ENCODE measurements around the gene GNAT1. TPM values are rescaled to one million over a fixed set of nuclear protein-coding genes. Genes with fewer than 3 reads are reported as not detected.
"Not testable (repeated sequence)": the region's sequence is repeated elsewhere in the genome, so short reads cannot be mapped to it uniquely, and the experiment has no call there.

The GNAT1 gene
- total RNA-seq, 2 donors from 2014 or later: not detected

DNA sequence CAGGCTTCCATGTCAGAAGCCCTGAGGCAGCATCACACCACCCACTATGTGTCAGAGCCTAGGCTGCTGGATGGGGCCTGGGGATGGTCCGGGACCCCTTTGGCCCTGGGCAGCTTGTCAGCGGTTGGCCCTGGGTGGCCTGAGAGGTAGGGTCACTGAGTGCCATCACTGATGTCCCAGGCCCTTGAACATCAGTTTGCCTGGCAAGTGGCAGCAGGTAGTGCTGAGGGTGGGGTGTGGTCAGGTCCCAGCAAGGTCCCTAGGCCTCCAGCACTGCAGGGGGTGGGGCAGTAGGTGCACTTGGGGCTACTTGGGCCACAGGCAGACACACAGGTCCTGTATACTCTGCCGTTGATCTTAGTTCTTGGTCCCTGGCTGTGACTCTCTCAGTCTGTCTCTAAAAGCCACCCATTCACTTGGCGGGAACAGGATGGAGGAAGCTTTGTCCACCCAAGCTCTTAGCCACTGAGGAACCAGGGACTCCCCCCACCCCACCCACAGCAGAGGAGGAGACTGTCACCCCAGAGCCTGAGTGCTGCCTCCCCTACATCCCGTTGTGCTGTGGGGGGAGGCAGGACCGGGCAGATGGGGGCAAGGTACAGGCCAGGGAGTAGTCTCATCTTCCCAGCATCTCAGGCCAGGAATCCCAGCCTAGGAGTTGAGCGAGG is 50.4 kb downstream of the GNAT1 start:
- Histone ChIP-seq H3K27ac (peak overlapping the region in 1 of 2 donors; percentile 29), H3K36me3 (no peaks in the 10 kb centered on the region), H3K4me1 (replicated peaks) (peaks cover 29% of the 10 kb centered on the region), H3K9me3 (no peaks in the 10 kb centered on the region), H3K4me3 (no peak overlapping the region), H3K27me3 (replicated peaks; ENCODE audit: insufficient read depth) (no peaks in the 10 kb centered on the region)
- WGBS: 68% methylated on average over 7 of the region's 7 CpGs
- TF ChIP-seq POLR2AphosphoS5 (IDR thresholded peaks at IDR 0.05) (no peak), POLR2A (IDR thresholded peaks at IDR 0.05) (no peak)
- TF ChIP-seq, protein P1, sequence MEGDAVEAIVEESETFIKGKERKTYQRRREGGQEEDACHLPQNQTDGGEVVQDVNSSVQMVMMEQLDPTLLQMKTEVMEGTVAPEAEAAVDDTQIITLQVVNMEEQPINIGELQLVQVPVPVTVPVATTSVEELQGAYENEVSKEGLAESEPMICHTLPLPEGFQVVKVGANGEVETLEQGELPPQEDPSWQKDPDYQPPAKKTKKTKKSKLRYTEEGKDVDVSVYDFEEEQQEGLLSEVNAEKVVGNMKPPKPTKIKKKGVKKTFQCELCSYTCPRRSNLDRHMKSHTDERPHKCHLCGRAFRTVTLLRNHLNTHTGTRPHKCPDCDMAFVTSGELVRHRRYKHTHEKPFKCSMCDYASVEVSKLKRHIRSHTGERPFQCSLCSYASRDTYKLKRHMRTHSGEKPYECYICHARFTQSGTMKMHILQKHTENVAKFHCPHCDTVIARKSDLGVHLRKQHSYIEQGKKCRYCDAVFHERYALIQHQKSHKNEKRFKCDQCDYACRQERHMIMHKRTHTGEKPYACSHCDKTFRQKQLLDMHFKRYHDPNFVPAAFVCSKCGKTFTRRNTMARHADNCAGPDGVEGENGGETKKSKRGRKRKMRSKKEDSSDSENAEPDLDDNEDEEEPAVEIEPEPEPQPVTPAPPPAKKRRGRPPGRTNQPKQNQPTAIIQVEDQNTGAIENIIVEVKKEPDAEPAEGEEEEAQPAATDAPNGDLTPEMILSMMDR (IDR thresholded peaks at IDR 0.05): no peak
- intact Hi-C loops (cut with DNase I): no loop called here
- DNase-seq (ENCODE audit: low spot score): no peak

DNA sequence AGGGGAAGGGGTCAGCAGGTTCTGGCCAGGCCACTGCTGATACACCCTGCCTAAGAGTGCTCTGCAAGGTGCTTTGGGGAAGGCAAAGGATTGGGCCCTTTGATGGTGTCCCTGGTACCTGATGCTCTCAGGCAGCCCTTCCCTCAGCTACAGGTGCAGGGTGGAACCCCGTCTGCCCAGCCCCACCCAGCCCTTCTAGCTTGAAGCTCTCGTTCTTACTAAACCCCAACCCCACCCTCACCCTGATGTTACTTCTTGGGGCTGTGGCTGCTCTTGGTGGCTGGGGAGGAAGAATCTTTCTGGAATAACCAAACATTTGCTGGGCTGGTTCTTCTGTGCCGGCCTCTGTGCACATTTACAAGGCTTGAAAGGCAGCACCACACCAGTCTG is 51.0 kb downstream of the GNAT1 start:
- DNase-seq (ENCODE audit: low spot score): no peak
- intact Hi-C loops (cut with DNase I): no loop called here
- H3K4me3 ChIP-seq: no peak overlapping the region
- TF ChIP-seq, protein P1 (IDR thresholded peaks at IDR 0.05): no peak
- TF ChIP-seq POLR2AphosphoS5 (IDR thresholded peaks at IDR 0.05): no peak
- TF ChIP-seq POLR2A (IDR thresholded peaks at IDR 0.05): no peak
- H3K36me3 ChIP-seq: no peaks in the 10 kb centered on the region
- WGBS: 54% methylated on average over 3 of the region's 3 CpGs
- peaks cover 29% of the 10 kb centered on the region for H3K4me1 ChIP-seq (replicated peaks)
- no peaks in the 10 kb centered on the region for H3K27me3 ChIP-seq (replicated peaks; ENCODE audit: insufficient read depth)
- no peaks in the 10 kb centered on the region for H3K9me3 ChIP-seq
- H3K27ac ChIP-seq: peak overlapping the region in 1 of 2 donors; percentile 40

DNA sequence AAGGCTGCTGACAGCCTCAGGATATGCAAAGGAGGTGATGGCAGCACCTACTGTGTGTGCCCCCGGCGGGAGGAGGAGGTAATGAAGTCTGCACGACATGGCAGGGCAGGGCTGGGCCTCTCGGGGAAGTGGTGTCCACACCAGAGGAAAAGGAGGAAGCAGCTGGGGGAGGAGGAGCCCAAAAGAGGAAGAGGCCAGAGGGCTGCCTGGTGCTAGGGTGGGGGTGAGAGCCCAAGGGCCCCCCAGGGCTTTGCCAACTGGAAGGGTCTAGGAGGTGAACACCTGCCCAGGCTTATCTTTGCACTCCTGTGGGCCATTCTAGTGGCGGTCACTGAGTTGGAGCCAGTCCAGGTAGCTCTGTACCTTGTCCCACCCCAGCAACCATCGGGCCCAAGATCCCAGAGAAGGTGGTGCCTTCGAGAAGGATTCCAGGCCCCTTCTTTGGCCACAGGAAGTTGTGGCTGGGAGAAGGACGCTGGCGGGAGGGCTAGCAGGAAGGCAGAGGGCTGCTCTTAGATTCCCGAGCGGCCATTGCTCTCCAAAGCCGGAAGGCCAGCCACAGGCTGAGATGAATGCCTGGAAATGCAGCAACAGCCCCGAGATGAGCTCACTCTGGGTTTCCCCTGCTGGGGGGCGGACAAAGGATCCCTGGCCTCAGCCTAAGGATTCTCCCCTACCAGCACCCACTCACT is 51.6 kb downstream of the GNAT1 start:
- peaks cover 24% of the 10 kb centered on the region for H3K4me1 ChIP-seq (replicated peaks)
- no peak for DNase-seq (ENCODE audit: low spot score)
- intact Hi-C loops (cut with DNase I): no loop called here
- H3K27me3 ChIP-seq (replicated peaks; ENCODE audit: insufficient read depth): no peaks in the 10 kb centered on the region
- TF ChIP-seq, protein P1 (IDR thresholded peaks at IDR 0.05): peak in 1 of 4 experiments; percentile 18
- TF ChIP-seq POLR2AphosphoS5 (IDR thresholded peaks at IDR 0.05): no peak
- 49% methylated on average over 14 of the region's 14 CpGs for WGBS
- H3K4me3 ChIP-seq: no peak overlapping the region
- no peaks in the 10 kb centered on the region for H3K36me3 ChIP-seq
- peak overlapping the region in 1 of 2 donors; percentile 40 for H3K27ac ChIP-seq
- no peaks in the 10 kb centered on the region for H3K9me3 ChIP-seq

DNA sequence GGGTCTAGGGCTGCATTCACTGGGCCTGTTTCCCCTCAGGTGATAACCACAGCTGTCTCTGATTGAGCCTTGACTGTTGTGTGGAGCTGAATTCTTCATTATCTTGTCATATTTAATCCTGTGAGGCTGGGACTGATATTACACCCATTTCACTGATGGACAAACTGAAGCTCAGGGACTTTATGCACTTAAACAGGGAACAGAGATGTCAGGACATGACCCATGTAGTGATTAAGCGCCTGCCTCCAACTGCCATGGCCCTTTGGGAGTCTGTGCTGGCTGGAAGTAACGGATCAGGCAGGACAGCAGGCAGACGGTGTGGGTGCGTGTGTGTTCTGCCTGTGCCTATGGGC is 52.1 kb downstream of the GNAT1 start:
- 76% methylated on average over 4 of the region's 4 CpGs for WGBS
- DNase-seq (ENCODE audit: low spot score): no peak
- H3K4me1 ChIP-seq (replicated peaks): peaks cover 19% of the 10 kb centered on the region
- no peak overlapping the region for H3K4me3 ChIP-seq
- intact Hi-C loops (cut with DNase I): no loop called here
- TF ChIP-seq POLR2AphosphoS5 (IDR thresholded peaks at IDR 0.05): no peak
- TF ChIP-seq, protein P1 (IDR thresholded peaks at IDR 0.05): no peak
- no peak for TF ChIP-seq POLR2A (IDR thresholded peaks at IDR 0.05)
- H3K27me3 ChIP-seq (replicated peaks; ENCODE audit: insufficient read depth): no peaks in the 10 kb centered on the region
- no peaks in the 10 kb centered on the region for H3K36me3 ChIP-seq
- H3K27ac ChIP-seq: peak overlapping the region in 1 of 2 donors; percentile 40
- H3K9me3 ChIP-seq: no peaks in the 10 kb centered on the region

DNA sequence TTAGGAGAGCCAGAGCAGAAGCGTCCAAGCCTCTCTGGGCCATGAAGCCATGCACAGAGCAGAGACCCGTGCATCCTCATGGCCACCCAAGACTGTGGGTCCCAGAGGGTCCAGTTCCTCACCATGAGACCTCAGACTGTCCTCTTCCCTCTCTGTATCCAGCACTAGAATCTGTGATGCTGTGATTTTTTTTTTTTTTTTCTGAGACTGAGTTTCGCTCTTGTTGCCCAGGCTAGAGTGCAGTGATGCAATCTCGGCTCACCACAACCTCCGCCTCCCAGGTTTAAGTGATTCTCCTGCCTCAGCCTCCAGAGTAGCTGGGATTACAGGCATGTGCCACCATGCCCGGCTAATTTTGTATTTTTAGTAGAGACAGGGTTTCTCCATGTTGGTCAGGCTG is 53.4 kb downstream of the GNAT1 start:
- DNase-seq (ENCODE audit: low spot score); H3K4me1 ChIP-seq (replicated peaks); H3K36me3 ChIP-seq; H3K27me3 ChIP-seq (replicated peaks; ENCODE audit: insufficient read depth); intact Hi-C loops (cut with DNase I); H3K4me3 ChIP-seq; H3K27ac ChIP-seq; H3K9me3 ChIP-seq: not testable (repeated sequence)
- 78% methylated on average over 6 of the region's 6 CpGs for WGBS
